Ammon's horn (tissue), 1 donor: ENCODE measurements around the gene BDP1.
"Not testable (repeated sequence)": the region's sequence is repeated elsewhere in the genome, so short reads cannot be mapped to it uniquely, and the experiment has no call there.

ENCODE experiments used
- DNase-seq: peaks from one replicate; pipeline ENCODE4 v3.0.0-alpha.2; 2016; ENCODE audit warnings: low spot score

The BDP1 gene

GRCh38 chr5:71460693-71461092 lies 5.2 kb downstream of the BDP1 start:
- DNase-seq = no peak

GRCh38 chr5:71461360-71461759 lies 5.9 kb downstream of the BDP1 start:
- no peak for DNase-seq

GRCh38 chr5:71471193-71471592 lies 15.7 kb downstream of the BDP1 start:
- DNase-seq = no peak

- no peak for DNase-seq
These were observed 20.4 kb downstream of the BDP1 start for GRCh38 chr5:71475788-71476384.

- DNase-seq = no peak
These were observed 26.0 kb downstream of the BDP1 start for GRCh38 chr5:71481441-71481840.

DNA sequence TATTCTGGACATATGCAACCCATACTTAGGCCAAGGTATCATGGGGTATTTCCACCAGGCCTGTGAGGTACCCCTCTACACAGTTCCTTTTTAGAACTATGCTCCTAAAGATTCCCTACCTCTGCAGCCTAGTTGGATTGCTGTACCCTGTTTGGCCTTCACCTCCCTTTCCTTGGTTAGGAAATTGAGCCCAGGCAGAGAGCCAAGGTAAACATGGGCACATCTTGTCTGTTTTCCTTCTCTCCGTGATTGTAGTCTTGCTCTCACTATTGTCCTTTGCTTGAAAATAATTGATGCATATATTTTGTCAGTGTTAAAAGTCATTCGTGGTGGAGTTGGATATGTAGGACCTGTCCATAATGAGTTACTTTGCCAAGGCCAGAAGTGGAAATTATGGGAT lies 26.7 kb downstream of the BDP1 start:
- no peak for DNase-seq

GRCh38 chr5:71483355-71483754 lies 27.9 kb downstream of the BDP1 start:
- no peak for DNase-seq

DNA sequence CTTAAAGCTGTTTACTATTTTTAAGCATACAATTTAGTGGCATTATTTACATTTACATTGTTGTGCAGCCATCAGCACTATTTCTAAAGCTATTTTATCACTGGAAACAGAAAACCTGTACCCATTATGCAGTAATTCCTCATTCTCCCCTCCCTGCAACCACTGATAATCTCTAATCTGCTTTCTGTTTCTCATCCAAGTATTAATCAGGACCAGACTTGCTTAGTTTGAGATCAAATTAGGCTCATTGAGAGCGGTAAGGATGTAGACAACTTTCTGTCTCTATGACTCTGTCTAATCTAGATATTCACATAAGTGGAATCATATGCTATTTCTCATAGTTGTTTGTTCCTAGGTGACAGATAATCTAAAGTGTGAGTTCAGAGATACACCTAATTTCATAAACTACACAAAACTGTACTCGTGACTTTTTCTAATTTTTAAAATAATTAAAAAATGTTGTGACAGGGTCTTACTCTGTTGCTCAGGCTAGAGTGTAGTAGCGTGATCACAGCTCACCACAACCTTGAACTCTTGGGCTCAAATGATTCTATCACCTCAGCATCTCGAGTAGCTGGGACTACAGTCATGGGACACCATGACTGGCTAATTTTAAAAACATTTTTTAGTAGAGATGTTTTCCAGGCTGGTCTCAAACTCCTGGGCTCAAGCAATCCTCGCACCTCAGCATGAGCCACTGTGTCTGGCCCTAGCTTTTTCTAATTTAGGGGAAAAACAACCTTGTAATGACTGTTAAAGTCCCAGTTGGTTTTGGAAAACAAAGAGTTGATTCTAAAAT lies 37.6 kb downstream of the BDP1 start:
- DNase-seq = no peak

DNA sequence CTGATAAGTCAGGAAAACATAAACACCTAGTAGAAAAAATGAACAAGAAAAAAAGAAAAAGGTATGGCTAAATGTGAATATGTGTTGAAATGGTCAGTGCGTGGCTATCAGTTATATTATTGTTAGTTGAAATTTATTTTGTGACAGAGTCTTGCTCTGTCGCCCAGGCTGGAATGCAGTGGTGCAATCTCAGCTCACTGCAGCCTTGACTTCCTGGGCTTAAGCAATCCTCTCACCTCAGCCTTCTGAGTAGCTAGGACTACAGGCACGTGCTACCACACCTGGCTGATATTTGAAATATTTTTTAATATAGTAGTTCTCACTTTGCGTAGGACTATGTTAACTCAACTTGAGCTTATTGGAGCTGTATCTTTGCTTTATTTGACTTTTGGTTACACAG lies 38.8 kb downstream of the BDP1 start:
- DNase-seq = not testable (repeated sequence)

GRCh38 chr5:71498756-71499155 lies 43.3 kb downstream of the BDP1 start:
- not testable (repeated sequence) for DNase-seq

DNA sequence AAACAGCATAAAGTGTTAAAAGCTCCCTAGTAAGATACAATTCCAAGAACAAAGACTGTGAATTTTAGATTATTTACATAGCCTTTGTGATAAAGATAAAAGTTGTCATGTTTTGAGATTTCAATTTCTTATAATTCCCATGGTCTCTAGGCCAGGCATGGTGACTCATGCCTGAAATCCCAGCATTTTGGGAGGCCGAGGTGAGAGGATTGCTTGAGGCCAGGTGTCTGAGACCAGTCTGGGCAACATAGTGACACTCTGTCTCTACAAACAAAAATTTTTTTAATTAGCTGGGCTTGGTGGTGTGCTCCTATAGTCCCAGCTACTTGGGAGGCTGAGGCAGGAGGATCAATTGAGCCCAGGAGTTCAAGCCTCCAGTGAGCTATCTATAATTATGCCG lies 48.1 kb downstream of the BDP1 start:
- no peak for DNase-seq

- DNase-seq = no peak
These were observed 66.7 kb downstream of the BDP1 start for GRCh38 chr5:71522151-71522550.

DNA sequence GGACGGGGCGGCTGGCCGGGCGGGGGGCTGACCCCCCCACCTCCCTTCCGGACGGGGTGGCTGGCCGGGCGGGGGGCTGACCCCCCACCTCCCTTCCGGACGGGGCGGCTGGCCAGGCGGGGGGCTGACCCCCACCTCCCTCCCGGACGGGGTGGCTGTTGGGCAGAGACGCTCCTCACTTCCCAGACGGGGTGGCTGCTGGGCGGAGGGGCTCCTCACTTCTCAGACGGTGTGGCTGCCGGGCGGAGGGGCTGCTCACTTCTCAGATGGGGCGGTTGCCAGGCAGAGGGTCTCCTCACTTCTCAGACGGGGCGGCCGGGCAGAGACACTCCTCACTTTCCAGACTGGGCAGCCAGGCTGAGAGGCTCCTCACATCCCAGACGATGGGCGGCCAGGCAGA lies 70.2 kb downstream of the BDP1 start:
- DNase-seq = not testable (repeated sequence)

DNA sequence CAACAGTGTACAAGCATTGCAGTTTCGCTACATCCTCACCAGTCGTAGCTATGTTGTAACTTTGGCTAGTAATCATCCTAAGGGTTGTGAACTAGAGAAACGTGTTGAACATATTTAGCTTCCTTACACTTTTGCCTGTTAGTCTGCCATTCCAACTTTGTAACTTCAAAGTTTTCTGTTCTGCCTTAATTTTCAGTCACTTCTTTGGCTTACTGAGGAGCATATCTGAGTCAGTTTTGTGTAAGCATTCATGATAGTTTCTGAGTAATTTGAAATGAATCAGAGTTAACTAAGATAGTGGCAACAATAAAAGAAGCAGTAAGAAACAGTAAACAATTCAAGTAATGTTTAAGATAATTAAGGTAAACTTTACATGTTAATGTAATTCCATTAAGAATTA lies 72.8 kb downstream of the BDP1 start:
- DNase-seq = no peak

- DNase-seq = no peak
These were observed 74.2 kb downstream of the BDP1 start for GRCh38 chr5:71529682-71530081.

GRCh38 chr5:71533142-71533541 lies 77.7 kb downstream of the BDP1 start:
- DNase-seq = no peak

GRCh38 chr5:71533615-71534014 lies 78.2 kb downstream of the BDP1 start:
- DNase-seq = peak; percentile 16

DNA sequence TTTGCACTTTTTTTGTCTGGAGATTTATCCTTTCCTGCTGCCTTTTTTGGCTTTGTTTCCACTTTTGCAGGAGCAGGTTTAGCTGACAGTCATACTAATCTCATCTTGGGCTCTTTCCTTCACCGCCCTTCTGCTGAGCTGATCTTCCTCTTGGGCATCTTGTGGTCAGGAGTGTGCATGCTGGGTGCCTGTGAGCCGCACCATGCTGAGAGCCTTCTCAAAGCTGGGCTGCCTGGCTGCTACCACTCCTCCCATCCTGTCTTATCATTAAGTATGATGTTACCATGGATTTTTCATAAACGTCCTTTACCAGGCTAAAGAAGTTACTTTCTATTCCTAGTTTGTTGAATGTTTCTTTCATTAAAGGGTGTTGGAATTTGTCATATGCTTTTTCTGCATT lies 82.2 kb downstream of the BDP1 start:
- no peak for DNase-seq

- not testable (repeated sequence) for DNase-seq
These were observed 95.4 kb downstream of the BDP1 start for GRCh38 chr5:71550885-71551284.

DNA sequence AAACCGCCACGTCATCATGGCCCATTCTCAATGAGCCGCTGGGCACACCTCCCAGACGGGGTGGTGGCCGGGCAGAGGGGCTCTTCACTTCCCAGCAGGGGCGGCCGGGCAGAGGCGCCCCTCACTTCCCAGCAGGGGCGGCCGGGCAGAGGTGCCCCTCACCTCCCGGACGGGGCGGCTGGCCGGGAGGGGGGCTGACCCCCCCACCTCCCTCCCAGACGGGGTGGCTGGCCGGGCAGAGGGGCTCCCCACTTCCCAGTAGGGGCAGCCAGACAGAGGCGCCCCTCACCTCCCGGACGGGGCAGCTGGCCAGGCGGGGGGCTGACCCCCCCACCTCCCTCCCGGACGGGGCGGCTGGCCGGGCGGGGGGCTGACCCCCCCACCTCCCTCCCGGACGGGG lies 96.1 kb downstream of the BDP1 start:
- not testable (repeated sequence) for DNase-seq

DNA sequence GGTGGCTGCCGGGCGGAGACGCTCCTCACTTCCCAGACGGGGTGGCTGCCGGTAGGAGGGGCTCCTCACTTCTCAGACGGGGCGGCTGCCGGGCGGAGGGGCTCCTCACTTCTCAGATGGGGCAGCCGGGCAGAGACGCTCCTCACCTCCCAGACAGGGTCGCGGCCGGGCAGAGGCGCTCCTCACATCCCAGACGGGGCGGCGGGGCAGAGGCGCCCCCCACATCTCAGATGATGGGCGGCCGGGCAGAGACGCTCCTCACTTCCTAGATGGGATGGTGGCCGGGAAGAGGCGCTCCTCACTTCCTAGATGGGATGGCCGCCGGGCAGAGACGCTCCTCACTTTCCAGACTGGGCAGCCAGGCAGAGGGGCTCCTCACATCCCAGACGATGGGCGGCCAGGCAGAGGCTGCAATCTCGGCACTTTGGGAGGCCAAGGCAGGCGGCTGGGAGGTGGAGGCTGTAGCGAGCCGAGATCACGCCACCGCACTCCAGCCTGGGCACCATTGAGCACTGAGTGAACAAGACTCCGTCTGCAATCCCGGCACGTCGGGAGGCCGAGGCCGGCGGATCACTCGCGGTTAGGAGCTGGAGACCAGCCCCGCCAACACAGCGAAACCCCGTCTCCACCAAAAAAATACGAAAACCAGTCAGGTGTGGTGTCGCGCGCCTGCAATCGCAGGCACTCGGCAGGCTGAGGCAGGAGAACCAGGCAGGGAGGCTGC lies 96.7 kb downstream of the BDP1 start:
- not testable (repeated sequence) for DNase-seq

GRCh38 chr5:71563161-71563560 lies 107.7 kb downstream of the BDP1 start:
- no peak for DNase-seq

- no peak for DNase-seq
These were observed 109.4 kb downstream of the BDP1 start for GRCh38 chr5:71564895-71565294.
